GM19395 (cell line): ENCODE measurements around the gene ABTB2.
A peak's percentile ranks its signal among the peaks of the same experiment; 100 is the strongest.

Experiments
- ATAC-seq: cut with Tn5 transposase; IDR thresholded peaks from one replicate; pipeline ENCODE4 v1.9.1; 2021; ENCODE audit warnings: mild to moderate bottlenecking, moderate library complexity; ENCODE audit not compliant: unreplicated experiment

The ABTB2 gene

DNA sequence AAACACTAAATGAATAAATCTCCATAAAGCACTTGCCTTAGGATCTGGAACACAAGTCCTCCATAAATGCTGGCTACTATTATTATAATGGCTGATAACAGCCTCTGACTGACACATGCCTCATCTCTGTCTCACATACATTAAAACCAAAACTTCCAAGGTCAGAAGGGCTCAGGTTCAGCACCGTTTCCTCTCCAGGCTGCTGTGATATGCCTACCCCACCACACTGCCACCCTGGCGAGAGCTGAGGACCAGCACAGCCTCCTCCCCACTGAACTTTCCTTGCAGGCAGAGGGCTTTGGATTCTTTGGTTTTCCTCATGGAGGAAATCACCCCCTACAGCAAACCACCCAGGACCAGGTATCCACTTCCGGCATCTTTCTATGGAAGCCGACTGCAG, 112.8 kb downstream of the ABTB2 start:
- no peak for ATAC-seq

DNA sequence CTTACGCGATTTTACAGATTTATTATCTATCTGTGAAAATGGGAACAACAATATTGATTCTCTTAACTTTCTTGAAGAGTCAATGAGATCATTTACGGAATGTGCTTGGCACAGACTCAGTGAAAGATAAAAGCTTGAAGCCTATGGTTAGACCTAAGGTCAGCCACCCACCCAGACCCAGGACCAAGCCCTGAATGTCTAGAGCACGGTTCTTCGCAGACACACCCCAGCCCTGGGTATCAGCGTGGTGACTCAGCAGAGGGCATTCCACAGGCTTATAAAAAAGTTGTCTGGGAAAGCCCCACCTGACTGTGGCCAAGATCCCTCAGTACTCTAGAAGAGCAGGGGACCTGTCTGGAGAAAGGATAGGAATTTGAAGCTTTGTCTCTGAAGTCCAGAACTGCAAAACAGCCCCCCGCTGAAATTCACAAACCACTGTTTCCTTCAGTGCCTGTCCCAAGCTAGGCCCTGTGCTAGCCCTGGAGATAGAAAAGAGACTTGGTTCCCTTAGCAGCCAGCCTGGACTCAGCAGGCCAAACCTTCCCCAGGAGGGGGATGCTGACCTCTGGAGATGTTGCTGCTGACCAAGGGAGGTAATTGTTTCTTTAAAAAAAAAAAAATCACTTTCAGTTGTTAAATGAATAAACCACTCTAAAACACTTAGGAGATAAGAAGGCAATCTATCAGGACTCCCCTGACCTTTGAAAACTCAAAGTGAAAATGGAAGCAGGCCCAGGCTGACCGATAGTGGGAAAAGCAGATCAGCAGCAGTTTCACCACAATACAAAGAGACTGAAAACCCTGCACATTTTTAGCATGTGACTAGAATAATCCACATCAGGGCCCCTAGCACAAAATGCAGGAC, 114.0 kb downstream of the ABTB2 start:
- peak; percentile 80 for ATAC-seq

DNA sequence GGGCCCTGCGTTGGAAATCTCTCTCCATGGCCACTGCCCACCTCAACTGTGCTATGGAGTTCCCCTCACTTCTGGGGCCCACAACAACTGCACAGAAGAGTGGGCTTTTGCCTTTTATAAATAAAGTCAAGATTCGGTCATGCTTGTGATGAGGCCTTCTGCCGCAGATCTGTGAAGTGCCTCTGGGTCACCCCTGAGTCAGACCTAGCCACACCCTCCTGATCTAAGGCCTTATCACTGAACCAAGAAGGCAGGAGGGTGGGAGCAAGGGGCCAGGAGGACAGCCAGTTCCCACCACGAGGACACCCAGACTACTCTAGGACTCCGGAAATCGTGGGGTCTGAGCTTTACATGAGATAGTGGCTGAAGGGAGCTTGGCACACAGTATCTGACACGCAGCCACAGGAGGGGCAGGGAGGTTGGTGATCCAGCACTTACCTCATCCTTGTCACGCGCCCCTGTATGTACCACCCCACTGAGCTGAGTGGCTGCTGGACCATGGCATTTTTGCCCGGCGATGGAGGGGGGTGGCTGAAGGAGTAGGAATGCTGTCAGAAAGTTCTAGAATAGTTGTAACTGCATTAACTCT, 115.7 kb downstream of the ABTB2 start:
- ATAC-seq: no peak

DNA sequence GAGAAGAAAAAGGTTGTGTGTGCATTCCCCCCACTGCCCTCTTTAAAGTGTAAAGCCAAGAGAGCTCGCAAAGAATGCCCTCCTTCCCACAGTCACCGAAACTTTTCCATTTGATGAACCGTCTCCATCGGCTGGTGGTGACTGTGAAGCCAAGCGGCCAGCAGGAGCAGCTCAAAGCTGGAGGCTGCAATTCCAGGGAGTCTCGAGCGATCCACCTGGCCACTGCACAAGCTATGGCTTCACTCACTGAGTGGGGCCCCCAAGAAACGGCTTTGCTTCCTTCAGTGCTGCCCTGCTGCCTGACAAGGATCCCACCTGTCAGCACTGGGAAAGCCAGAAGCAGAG, 117.7 kb downstream of the ABTB2 start:
- ATAC-seq: no peak

DNA sequence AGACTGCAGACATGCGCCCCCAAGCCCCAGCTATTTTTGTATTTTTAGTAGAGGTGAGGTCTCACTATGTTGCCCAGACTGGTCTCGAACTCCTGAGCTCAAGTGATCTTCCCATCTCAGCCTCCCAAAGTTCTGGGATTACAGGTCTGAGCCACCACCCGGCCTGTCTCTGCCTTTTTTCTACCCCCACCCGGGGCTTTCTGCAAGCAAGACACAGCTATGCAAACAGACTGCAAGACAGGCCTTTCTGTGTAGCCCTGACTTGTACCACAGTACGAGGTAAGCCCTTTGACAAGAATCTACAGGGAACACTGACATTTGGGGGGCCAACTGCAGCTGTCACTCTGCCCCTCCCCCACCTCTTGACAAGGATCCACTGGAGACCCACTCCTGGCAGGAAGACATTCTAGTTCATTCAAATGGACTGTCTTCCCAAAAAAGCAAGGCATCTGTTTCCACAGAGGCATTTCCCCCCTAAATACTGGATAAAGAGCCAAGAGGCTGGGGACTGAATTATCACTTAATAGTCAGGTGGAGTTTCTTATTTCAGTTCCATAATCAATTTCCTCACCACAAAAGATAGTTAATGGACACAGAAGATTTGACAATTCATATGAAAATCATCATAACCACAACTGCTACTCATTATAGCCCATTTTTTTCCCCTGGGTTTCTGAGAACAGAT, 118.2 kb downstream of the ABTB2 start:
- peak; percentile 35 for ATAC-seq

DNA sequence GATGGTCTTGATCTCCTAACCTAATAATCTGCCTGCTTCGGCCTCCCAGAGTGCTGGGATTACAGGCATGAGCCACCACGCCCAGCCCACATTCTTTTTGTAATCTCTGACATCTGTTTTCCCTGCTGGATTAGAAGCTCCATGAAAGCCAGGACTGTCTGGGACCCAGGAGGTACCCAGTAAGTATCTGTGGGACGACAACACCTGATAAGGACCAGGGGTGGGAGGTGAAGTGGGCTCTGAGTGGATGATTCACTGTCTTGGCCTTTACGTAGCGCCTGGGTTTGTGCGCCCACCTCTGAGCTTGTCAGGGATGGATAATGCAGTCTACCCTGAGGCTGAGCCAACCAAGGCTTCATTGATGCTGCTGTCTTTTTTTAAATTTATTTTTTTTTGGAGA, 118.8 kb downstream of the ABTB2 start:
- ATAC-seq: no peak

DNA sequence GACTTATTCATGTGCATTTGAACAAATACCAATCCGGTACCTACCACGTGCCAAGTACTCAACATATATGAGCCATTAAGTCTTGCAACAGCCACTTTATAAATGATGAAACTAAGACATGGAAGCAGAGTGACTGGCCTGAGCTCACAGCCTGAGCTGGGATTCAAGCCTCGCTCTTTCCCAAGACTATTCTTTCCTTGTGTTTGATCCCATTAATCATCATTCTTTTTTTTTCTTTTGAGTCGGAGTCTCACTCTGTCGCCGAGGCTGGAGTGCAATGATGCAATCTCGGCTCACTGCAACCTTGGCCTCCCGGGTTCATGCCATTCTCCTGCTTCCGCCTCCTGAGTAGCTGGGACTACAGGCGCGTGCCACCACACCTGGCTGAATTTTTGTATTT, 119.3 kb downstream of the ABTB2 start:
- ATAC-seq: no peak

DNA sequence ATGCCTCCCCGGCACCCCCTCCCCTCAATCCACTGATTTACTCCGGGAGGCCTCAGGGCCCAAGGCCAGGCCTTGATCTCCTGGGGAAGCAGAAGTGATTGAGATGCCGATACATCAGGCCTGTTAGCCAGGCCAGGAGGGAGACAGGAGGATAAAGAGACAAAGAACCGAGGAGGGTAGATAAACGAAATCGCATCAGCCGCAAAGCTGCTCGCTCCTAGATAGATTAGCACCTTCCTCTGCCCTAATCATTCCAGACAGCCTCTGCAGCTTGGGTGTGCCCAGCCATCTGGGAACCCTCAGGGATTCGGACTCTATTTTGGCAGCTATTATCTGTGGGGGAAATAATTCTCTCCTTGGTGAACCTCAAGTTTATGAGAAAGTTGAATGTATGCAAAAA, 121.2 kb downstream of the ABTB2 start:
- no peak for ATAC-seq

DNA sequence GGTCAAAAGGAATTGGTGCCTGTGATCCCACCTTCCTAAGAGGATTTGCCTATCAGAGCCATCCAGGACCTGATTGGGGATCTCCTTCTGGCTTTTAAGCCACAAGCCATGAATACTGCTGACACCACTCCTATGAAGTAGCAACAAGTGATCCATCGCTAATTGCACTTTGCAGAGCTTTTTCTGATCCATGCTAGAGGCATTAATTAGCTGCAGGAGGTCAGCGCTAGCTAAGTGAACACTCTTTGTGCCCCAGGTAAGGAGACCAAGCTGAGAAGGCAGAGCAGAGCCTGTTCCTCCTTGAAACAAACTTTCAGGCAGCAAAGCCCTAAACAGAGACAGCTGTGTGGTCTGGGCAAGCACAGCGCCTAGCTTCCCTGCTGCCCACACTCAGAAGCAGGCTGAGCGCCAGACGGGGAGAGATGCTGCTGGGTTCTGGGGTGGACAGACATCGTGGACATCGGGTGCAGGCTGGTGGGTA, 122.2 kb downstream of the ABTB2 start:
- ATAC-seq: no peak

DNA sequence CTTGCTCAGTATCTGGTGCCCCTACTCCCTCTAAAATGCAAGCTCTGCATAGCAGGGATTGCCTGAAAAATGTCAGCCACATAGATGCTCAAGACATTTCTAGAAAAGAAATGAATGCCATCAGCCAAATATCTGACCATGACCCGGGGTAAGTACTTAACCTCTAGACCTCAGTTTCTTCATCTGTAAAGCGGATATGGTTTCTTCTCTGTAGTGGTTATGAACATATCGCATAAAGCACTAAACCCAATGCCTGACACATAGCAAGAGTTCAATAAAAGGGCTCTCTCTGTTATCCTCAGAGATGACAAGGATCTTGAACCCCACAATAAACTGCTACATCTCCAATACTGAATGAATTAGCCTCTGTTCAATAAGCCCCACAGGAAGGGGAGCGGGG, 122.6 kb downstream of the ABTB2 start:
- peak; percentile 37 for ATAC-seq

DNA sequence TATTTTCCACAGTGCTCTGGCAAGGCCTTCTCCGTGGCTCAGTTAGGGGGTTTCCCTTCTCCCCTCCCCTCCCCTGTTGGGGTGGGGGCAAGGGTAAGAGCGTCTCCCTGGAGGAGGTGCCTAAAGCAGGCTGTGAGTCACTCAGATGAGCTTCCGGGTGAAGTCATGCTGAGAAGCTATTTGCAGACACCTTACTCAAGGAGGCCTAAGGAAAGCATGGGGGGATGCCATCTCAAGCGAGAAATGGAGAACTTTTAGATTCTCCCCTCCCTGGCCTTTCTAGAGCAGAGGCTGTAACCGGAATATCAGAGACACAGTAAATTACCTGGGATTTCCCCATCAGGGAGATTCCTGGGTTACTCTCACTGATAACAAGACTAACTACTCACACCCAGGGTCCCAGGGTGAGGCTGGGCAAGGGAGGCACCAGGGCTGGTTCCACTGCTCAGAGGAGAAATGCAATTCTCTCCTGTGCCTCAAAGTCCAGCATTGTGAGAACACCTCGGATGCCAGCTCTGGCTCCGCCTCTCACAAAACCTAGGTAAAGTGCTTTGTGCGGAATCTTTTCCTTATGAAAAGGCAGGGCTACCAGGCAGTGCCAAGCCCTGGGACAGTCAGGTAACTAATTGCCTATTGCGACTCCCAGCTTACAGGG, 123.6 kb downstream of the ABTB2 start:
- ATAC-seq: peak; percentile 67

DNA sequence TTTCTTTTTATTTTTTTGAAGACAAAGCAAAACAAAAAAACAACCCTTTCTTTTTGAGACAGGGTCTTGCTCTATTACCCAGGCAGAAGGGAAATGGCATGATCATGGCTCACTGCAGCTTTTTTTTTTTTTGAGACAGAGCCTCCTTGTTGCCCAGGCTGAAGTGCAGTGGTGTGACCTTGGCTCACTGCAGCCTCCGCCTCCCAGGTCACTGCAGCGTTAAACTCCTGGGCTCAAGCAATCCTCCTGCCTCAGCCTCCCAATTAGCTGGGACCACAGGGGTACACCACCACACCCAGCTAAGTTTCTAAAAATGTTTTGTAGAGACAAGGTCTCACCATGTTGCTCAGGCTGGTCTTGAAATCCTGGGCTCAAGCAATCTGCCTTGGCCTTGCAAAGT, 124.6 kb downstream of the ABTB2 start:
- ATAC-seq: no peak

DNA sequence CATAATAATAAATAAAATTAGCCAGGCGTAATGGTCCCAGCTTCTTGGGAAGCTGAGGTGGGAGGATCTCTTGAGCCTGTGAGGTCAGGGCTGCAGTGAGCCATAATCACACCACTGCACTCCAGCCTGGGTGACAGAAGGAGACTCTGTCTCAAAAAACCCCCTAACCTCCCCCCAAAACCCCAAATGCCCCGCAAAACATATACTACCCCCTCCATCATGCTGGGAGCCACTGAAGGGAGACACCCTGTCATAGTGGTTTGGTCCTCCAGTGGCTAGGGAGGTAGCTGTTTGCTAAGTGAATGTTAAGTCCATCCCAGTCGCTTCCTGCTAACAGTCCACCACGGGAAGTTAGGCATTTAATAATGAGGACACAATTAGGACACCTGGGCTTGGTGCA, 125.0 kb downstream of the ABTB2 start:
- no peak for ATAC-seq

DNA sequence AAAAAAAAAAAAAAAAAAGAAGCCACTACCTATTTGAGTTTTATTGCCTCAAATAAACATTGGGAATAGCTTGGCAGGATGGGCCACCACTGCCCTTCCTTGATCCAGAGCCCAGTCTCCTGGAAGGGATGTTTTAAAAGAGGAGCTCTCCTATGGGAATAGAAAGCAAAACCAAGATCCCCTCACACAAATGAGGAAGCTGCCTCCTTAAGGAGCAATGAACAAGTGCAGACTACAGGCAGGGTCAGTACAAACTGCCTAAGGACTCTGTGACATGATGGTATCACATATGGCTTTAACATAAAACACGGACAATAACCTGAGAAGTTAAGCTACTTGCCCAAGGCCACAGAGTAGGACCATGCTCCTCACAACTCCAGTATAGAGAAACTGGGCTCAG, 131.6 kb downstream of the ABTB2 start:
- ATAC-seq: no peak

DNA sequence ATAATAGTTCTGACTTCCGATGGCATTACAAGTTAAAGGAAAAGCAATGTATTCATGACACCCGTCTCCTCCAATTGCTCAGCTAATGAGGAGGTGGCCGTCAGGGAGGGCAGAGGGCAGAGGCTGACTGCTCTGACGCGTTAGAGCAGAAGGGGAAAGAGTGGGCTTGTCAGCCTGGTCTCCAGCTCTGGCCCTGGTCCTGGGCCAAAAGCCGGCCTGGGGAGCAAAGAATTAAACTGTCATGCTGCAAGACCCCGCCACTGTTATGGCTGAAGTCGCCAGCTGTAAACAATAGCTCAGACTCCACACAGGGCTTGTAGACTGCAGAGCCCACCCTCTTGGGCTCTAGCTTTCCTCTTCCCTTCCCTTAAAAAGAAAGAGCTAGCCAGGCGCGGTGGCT, 132.7 kb downstream of the ABTB2 start:
- ATAC-seq: no peak

DNA sequence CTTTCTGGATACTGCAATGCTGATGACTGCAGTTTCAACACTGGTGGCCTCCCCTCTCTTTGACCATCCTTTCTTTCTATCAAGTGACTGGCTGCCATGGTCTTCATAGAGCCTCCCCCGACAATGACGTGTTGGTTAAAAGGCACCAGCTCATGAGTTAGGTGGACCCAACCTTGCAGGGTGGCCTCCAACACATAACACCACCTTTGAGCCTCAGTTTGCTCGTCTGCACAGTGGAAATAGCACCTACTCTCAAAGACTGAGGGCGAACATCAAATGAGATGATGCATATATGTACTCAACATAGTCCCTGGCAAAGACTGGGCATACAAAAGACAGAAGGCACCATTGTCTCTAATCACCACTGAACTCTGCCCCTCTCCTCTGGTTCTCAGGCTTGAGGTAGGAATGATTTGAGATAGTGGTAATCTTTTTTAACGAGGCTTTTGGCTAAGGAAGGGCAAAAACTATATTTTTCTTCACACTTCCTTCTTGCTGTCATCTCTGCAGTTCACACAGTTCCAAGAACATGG, 133.3 kb downstream of the ABTB2 start:
- ATAC-seq: no peak

DNA sequence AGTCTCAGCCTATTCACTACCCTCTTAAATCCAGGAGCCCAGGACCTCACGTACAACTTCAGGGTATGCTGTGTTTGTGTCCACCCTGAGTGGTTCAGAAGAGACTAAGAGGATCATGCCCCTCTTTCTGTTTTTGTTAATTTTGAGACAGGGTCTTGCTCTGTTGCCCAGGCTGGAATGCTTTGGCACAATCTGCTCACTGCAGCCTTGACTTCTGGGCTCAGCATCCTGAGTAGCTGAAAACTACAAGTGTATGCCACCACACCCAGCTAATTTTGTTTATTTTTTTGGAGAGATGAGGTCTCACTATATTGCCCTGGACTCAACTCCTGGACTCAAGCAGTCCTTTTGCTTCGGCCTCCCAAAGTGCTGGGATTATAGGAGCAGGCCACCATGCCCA, 133.9 kb downstream of the ABTB2 start:
- no peak for ATAC-seq

DNA sequence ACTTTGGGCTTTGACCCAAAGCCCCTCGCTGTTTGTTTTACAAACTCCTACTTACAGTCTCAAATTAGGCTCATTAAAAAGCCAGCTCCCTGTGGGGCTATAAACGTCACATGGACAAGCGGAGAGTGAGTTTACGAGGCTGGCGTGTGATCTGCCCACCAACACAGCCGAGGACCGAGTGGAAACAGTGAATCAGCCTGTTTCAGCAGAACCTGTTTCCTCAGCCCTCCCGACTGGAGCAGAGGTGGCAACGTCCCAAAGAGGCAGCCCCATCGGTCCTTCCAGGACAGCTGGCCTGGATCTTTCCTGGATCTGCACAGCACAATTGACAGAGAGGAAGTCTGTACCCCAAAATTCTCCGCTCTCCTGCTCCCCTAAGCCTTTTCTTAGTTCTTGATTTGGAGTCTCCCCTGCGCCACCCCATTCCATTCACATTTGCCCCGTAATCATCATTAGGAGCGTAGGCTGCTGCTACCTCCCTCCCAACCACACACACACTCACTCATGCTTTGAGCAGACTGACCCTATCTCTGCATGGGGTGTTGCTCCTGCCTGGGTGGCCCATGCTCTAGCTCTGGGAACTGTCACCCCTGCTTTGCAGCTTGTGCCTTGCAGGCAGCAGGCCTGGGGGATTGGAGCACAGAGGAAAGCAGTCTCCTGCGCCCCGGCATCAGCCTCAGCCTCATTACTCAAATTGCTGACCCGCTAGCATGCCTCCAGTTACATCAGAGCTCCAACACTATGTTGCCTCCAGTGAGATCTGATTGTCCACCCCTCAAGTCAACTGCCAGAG, 134.6 kb downstream of the ABTB2 start:
- no peak for ATAC-seq

DNA sequence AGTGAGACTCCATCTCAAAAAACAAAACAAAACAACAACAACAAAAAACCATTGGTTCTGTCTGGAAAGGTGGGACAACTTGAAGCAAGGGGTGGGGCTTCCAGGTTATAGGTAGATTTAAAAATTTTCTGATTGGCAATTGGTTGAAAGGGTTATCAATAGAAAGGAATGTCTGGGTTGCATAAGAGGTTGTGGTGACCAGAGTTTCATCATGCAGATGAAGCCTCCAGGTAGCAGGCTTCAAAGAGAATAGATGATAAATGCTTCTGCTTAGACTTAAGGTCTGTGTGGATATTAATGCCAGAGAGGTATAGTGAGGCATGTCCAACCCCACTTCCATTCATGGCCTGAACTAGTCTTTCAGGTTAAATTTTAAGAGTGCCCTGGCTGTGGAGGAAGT, 135.8 kb downstream of the ABTB2 start:
- ATAC-seq: no peak

DNA sequence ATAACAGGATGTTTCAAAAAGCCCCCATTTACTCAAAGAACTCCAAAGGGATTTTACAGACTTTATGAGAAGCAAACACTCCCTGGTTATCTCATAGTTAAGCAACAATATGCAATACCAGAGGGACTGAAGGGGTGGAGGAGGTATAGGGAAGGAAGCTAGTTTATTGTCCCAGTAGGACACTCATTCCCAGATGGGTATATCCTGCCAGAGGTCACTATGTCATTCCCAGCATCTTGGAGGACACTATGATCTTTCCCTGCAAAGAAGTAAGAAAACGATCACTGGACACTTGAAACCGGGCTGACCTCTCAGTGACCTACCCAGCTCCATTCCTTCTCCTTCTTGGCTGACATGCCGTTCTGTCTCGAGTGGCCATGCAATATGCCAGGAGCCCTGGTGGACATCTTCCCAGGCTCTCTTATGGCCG, 137.9 kb downstream of the ABTB2 start:
- no peak for ATAC-seq
